ENCODE data around the gene LAMC1.

DNA sequence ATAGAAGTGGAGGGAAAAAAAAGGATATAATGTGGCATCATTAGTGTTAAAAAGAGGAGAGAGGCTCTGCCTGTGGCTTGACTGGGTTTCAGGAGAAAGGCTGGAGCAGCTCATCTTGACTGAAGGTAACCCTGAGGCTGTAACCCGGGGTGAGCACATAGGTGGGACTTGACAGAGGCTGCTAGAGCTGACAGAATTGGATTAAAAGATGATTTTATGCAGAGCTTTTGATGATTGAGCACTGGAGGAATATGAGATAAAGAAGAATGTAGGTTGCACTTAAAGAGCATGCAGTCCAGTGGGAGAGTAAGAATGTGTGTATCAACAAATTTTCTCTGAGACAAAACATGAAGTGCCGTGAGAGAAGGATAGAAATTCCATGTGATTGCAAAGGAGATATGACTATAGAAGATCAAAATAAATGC is 17.3 kb downstream of the LAMC1 start:
- TF ChIP-seq, protein P1, sequence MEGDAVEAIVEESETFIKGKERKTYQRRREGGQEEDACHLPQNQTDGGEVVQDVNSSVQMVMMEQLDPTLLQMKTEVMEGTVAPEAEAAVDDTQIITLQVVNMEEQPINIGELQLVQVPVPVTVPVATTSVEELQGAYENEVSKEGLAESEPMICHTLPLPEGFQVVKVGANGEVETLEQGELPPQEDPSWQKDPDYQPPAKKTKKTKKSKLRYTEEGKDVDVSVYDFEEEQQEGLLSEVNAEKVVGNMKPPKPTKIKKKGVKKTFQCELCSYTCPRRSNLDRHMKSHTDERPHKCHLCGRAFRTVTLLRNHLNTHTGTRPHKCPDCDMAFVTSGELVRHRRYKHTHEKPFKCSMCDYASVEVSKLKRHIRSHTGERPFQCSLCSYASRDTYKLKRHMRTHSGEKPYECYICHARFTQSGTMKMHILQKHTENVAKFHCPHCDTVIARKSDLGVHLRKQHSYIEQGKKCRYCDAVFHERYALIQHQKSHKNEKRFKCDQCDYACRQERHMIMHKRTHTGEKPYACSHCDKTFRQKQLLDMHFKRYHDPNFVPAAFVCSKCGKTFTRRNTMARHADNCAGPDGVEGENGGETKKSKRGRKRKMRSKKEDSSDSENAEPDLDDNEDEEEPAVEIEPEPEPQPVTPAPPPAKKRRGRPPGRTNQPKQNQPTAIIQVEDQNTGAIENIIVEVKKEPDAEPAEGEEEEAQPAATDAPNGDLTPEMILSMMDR (IDR thresholded peaks at IDR 0.05 in 2 of 3, conservative IDR thresholded peaks at IDR 0.05 in 1 of 3; ENCODE audit: borderline replicate concordance in 1 of 3, insufficient read depth in 1 of 3, low read depth in 2 of 3, low read length in 2 of 3): no peak
- TF ChIP-seq, protein P2, sequence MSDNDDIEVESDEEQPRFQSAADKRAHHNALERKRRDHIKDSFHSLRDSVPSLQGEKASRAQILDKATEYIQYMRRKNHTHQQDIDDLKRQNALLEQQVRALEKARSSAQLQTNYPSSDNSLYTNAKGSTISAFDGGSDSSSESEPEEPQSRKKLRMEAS (IDR thresholded peaks at IDR 0.05): no peak
- TF ChIP-seq POLR2AphosphoS5 (IDR thresholded peaks at IDR 0.05; ENCODE audit: low read depth, low read length): no peak

Measured in HCT116 (cell line).